Measurements from ENCODE around the gene LETM1. TPM values are rescaled to one million over a fixed set of nuclear protein-coding genes. Genes with fewer than 3 reads are reported as not detected.

Gene LETM1
- total and polyA plus RNA-seq, 2 of the 13 experiments (the other 11 are each of a cell fraction or from before 2014, with no cell fraction given), result 9.7 to 41.6 TPM

DNA sequence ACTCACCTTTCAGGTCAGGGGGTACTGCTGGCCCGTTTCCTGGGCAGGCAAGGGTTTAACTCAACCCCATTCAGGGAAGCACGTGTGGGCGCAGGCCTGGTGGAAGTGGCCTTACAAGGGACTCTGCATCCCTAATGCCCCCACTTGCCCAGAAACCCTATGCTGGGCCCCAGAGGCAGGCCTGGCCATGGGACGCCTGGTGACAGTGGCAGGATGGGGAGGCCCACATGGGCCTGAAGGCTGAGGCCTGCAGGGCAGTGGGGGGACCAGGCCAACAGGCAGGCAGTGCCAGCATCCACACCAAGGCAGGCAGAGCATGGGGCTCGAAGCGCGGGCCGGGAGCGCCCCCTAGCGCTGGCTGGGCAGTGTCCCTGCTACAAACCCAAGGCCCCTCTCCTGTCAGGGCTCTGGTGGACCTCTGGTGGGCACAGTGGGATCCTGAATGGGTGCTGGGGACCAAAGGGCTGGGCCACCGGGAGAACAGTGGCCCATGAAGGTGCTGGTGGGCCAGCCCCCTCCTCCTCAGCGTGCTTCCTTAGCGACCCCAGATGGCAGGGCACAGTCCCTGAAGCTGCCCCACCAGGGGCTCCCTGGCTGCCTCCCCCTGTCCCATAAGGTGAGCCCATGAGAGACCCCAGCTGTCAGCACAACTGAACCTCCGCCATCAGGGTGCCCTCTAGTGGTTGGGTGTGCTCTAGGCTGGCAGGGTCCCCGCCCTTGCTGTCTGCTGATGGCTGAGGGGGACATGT is 46.0 kb downstream of the LETM1 start (continued):
- TF ChIP-seq ZNF331 (CRISPR knock-in tag; IDR thresholded peaks at IDR 0.05), result no peak; the same call in 1 of the 2 replicates
- TF ChIP-seq ZNF563 (CRISPR knock-in tag; IDR thresholded peaks at IDR 0.05), result no peak
- TF ChIP-seq, protein P1, sequence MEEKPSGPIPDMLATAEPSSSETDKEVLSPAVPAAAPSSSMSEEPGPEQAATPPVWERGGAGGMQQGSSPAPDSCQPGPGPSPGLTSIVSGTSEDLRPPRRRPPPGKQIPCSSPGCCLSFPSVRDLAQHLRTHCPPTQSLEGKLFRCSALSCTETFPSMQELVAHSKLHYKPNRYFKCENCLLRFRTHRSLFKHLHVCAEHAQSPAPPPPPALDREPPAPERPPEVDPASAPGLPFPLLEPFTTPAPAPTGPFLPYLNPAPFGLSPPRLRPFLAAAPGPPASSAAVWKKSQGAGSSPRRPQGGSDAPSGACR (CRISPR knock-in tag; IDR thresholded peaks at IDR 0.05), result no peak
- no peak for TF ChIP-seq TBL1XR1 (IDR thresholded peaks at IDR 0.05; ENCODE audit: borderline replicate concordance, low read length, partially characterized antibody)
- TF ChIP-seq ZNF496 (CRISPR knock-in tag; IDR thresholded peaks at IDR 0.05; ENCODE audit: insufficient replicate concordance), result no peak
- TF ChIP-seq MXI1 (IDR thresholded peaks at IDR 0.05; ENCODE audit: borderline replicate concordance, low read depth, low read length), result peak; percentile 36; the same call in 2 of the 3 replicates
- TF ChIP-seq KAT8 (CRISPR knock-in tag; IDR thresholded peaks at IDR 0.05), result peak; percentile 57
- TF ChIP-seq, protein P2, sequence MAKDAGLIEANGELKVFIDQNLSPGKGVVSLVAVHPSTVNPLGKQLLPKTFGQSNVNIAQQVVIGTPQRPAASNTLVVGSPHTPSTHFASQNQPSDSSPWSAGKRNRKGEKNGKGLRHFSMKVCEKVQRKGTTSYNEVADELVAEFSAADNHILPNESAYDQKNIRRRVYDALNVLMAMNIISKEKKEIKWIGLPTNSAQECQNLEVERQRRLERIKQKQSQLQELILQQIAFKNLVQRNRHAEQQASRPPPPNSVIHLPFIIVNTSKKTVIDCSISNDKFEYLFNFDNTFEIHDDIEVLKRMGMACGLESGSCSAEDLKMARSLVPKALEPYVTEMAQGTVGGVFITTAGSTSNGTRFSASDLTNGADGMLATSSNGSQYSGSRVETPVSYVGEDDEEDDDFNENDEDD (CRISPR knock-in tag; IDR thresholded peaks at IDR 0.05; ENCODE audit: borderline replicate concordance), result no peak; the same call in 1 of the 2 replicates
- TF ChIP-seq ZNF724P (CRISPR knock-in tag; IDR thresholded peaks at IDR 0.05; ENCODE audit: borderline replicate concordance), result 0 out of 2 replicates have a peak, but pooled peaks have one; percentile 15
- peak; percentile 86; the same call in 1 of the 2 replicates for TF ChIP-seq ZNF33B (CRISPR knock-in tag; IDR thresholded peaks at IDR 0.05)
- TF ChIP-seq, protein P3, sequence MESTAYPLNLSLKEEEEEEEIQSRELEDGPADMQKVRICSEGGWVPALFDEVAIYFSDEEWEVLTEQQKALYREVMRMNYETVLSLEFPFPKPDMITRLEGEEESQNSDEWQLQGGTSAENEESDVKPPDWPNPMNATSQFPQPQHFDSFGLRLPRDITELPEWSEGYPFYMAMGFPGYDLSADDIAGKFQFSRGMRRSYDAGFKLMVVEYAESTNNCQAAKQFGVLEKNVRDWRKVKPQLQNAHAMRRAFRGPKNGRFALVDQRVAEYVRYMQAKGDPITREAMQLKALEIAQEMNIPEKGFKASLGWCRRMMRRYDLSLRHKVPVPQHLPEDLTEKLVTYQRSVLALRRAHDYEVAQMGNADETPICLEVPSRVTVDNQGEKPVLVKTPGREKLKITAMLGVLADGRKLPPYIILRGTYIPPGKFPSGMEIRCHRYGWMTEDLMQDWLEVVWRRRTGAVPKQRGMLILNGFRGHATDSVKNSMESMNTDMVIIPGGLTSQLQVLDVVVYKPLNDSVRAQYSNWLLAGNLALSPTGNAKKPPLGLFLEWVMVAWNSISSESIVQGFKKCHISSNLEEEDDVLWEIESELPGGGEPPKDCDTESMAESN (CRISPR knock-in tag; conservative IDR thresholded peaks at IDR 0.05), result peak; percentile 42; the same call in 1 of the 2 replicates
- TF ChIP-seq, protein P4, sequence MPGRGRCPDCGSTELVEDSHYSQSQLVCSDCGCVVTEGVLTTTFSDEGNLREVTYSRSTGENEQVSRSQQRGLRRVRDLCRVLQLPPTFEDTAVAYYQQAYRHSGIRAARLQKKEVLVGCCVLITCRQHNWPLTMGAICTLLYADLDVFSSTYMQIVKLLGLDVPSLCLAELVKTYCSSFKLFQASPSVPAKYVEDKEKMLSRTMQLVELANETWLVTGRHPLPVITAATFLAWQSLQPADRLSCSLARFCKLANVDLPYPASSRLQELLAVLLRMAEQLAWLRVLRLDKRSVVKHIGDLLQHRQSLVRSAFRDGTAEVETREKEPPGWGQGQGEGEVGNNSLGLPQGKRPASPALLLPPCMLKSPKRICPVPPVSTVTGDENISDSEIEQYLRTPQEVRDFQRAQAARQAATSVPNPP (CRISPR knock-in tag; IDR thresholded peaks at IDR 0.05), result 0 out of 2 replicates have a peak, but pooled peaks have one; percentile 40
- TF ChIP-seq, protein P5, sequence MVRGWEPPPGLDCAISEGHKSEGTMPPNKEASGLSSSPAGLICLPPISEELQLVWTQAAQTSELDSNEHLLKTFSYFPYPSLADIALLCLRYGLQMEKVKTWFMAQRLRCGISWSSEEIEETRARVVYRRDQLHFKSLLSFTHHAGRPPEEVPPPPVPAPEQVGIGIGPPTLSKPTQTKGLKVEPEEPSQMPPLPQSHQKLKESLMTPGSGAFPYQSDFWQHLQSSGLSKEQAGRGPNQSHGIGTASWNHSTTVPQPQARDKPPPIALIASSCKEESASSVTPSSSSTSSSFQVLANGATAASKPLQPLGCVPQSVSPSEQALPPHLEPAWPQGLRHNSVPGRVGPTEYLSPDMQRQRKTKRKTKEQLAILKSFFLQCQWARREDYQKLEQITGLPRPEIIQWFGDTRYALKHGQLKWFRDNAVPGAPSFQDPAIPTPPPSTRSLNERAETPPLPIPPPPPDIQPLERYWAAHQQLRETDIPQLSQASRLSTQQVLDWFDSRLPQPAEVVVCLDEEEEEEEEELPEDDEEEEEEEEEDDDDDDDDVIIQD (CRISPR knock-in tag; IDR thresholded peaks at IDR 0.05; ENCODE audit: low read depth), result peak; percentile 15; the same call in 1 of the 2 replicates
- TF ChIP-seq ZNF24 (IDR thresholded peaks at IDR 0.05), result no peak
- no peak for TF ChIP-seq NFATC3 (CRISPR knock-in tag; IDR thresholded peaks at IDR 0.05)
